GM18907 (cell line): ENCODE results near the gene ACAA2.
A peak's percentile ranks its signal among the peaks of the same experiment; 100 is the strongest.
"Not testable (repeated sequence)": the region's sequence is repeated elsewhere in the genome, so short reads cannot be mapped to it uniquely, and the experiment has no call there.

Experiments
- ATAC-seq: cut with Tn5 transposase; IDR thresholded peaks from one replicate; pipeline ENCODE4 v1.9.1; 2021; ENCODE audit warnings: mild to moderate bottlenecking, moderate library complexity; ENCODE audit not compliant: unreplicated experiment

ACAA2 gene

DNA sequence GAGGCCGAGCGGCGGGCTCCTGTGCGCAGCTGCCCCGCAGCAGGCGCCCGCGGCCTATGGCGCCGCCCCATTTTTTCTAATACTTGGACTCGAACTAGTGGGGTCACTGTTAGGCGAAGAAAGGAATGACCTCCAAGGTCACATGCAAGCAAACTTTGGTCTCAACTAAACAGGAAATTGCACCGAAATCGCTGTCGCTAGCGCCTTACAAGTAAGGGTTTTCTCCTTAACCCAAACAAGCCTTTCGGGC lies 339 bp downstream of the ACAA2 start:
- ATAC-seq: peak; percentile 35

DNA sequence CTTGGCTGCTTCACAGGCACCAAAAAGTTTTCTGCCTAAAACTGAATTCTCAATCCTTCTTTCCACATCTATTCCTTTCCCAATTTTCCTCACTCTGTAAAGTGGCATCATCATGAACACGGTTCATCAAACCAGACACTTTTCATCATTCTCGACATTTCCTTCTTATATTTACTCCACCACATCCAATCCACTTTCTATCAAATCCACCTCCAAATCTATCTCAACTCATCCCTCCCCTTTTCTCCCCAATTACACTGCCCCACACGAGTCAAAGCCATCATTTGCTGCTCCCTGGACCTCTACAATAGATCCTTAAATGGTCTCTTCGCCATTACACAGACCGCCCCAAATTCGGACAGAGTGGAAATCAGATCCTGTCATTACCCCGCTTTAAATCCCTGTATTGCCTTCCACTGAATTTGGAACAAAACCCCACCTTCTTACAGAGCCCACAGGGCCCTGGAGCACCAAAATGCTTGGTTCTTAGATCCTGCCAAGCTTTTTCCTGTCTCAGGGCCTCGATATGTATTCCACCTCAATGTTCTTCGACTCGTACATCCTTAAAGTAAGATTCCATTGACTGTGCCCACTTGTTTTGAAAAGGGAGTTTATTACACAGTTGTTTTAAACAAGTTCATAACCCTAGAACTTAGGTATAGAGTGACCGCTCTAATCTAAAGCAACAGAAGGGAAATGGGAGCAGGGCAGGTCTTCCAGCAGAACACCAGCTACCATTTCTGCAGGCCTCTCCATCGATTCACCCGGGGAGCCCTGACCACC lies 856 bp downstream of the ACAA2 start:
- no peak for ATAC-seq

DNA sequence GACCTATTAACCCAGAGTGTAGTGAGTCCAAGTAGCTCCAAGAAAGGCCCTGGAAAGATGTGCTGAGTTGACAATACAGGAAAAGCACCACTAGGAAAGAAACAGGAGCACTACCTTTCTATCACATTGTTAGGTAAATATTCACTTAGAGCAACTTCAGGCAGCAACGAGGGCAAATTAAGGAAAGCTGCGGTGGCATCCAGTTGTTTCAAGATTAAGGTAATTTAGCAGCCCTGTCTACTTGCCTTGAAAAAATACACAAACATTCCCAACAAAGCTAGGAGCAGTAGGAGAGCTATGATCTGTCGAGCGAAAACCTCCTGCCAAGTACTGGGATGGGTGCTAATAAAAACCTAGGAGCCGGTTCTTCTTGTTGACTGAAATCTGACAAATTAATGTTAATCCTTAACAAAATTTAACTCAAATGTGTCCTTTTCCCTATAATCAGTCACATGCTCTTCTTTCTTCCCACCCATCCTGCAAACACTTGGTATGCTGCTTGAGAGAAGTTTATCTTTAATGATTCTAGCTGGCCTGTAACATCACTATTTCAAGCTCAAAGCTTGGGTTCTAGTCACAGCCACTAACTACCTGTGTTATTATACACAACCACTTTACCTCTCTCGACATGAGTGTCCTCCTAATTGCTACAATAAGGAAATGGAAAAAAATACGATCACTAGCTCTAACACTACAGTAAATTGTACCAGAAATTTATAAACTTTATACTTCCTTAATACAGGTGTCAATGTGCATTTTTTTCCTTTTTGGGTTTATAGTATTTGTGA lies 2.0 kb downstream of the ACAA2 start:
- ATAC-seq: no peak

DNA sequence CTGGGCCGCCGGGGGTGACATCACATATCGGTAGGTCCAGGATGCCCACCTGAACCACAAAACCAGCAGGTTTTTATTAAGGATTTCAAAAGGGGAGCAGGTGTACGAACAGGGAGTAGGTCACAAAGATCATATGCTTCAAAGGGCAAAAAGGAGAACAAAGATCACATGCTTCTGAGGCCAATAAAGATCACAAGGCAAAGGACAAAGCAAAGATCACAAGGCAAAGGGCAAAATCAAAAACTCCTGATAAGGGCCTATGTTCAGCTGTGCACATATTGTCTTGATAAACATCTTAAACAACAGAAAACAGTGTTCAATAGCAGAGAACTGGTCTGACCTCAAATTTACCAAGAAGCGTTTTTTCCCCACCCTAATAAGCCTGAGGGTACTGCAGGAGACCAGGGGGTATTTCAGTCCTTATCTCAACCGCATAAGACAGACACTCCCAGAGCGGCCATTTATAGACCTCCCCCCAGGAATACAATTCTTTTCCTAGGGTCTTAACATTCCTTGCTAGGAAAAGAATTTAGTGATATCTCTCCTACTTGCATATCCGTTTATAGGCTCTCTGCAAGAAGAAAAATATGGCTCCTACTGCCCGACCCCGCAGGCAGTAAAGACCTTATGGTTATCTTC lies 4.7 kb downstream of the ACAA2 start:
- ATAC-seq: not testable (repeated sequence)

DNA sequence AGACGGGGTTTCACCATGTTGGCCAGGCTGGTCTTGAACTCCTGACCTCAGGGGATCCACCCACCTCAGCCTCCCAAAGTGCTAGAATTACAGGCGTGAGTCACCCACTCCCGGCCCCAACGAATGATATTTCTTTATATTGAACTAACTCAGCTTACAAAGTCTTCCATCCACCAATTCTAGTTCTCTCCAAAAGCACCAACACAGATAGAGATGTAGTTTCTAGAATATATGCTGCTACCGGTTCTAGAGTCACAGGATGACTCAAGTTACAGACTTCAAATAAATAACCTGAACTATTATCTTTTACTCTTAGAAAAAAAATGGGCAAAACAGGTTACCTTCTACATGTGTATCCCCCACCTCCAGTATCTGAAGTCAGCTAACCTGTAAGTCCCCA lies 9.2 kb downstream of the ACAA2 start:
- ATAC-seq: no peak

DNA sequence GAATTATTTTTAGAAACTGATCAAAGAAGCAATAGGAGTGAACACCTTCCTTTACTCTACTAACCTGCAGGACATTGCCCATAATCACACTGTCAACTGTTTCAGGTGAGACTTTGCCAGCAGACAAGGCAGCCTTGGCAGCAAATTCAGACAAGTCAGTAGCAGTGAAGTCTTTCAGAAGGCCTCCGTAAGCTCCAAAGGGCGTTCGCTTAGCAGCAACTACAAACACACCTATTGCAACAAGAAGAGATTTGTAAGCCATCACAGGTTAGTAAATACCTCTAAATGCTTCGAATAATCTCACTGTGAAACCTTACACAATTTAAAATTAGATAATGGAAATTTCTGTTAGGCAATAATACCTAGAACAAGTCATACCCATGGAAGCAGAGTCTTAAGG lies 10.7 kb downstream of the ACAA2 start:
- no peak for ATAC-seq

DNA sequence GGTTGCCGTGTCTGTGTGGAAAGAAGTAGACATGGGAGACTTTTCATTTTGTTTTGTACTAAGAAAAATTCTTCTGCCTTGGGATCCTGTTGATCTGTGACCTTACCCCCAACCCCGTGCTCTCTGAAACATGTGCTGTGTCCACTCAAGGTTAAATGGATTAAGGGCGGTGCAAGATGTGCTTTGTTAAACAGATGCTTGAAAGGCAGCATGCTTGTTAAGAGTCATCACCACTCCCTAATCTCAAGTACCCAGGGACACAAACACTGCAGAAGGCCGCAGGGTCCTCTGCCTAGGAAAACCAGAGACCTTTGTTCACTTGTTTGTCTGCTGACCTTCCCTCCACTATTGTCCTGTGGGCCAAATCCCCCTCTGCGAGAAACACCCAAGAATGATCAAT lies 12.8 kb downstream of the ACAA2 start:
- ATAC-seq: not testable (repeated sequence)

DNA sequence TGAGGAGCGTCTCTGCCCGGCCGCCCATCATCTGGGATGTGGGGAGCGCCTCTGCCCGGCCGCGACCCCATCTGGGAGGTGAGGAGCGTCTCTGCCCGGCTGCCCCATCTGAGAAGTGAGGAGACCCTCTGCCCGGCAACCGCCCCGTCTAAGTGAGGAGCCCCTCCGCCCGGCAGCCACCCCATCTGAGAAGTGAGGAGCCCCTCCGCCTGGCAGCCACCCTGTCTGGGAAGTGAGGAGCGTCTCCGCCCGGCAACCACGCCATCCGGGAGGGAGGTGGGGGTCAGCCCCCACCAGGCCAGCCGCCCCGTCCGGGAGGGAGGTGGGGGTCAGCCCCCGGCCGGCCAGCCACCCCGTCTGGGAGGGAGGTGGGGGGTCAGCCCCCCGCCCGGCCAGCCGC lies 13.5 kb downstream of the ACAA2 start:
- not testable (repeated sequence) for ATAC-seq

DNA sequence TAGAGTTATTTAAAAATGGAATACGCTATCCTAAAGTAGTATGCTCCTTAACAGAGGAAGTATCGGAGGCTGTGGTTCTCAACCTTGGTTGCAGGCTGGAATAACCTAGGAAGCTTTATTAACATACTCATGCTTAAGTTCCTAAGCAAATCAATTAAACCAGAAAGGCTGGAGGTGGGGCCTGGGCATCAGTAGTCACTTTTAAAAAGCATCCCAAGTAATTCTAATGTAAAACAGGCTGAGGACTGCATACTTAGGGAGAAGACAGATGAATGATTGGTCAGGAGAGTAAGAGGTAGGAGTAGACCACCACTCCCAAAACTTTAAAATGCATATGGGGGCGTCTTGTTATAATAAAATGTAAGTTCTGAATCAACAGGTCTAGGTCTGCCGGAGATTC lies 15.3 kb downstream of the ACAA2 start:
- ATAC-seq: no peak

DNA sequence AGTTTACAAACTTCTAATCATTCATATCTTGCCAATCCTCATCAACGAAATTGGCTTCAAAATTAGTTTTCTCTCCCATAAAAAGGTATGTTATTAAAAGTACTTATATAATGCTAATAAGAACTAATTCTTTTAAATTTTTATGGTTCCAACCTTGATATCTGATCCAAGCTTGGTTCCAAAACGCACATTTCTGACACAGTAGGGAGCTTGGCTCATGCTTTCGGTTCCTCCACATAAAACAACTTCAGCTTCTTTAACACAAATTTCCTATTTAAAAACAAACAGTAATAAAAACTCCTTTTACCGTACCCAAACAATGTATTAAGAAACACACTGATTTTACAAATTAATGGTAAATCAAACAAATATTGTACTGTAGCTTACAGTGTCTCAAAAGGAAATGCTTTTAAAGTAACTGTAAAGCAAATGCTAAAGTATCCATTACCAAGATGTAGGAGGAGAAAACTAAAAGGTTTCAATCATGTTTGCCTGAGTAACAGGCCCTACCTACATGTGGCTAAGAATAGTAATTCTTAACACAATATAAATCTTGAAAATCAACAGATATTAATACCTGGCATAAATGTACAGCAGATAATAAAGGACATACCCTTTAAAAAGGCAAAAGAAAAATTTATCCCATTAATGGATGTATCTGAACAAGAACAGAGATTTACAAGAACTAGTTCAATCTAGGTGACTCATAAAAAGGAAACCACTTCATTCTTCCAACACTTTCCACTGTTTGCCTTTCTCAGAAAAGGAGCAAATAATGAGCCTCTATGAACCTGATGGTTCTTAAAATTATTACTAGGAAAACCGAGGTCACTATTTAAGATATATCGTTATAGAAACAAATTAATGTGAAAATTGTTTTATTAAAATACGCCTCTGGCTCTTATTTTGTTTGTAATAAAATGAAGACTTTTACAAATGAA lies 17.5 kb downstream of the ACAA2 start:
- ATAC-seq: no peak

DNA sequence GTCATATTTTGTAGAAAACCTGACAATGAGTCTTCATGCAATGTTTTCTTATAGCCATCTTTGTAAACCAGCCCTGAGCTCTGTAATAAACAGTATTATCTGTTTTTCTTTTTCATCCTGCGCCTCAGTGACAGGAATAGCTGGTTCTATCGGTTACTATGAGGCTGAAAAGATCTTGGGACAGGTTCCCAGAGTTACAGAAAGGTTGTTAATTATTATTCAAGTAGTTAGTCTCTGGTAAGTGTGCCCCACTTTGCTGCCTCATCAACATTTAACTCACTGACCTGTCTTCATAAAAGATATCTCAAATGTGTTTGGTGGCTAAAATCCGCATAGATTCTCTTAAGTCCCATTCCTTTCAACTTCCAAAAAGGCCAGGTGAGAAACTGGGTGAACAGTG lies 18.6 kb downstream of the ACAA2 start:
- no peak for ATAC-seq

DNA sequence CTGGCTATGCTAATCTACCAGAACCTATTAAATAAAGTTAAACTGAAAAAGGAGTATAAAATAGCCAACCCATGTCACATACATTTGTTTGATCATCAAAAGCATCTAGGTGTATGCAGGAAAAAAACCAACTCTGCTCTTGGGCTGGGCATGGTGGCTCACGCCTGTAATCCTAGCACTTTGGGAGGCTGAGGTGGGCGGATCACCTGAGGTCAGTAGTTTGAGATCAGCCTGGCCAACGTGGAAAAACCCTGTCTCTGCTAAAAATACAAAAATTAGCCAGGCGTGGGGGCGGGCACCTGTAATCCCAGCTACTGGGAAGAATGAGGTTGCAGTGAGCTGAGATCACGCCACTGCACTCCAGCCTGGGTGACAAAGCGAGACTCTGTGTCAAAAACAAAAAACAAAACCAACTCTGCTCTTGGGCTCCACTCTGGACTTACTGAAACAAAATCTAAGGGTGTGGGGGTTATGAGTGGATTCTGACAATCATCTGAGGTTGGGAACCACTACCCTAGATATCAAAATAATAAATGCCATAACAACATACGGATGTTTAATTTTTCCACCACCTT lies 23.7 kb downstream of the ACAA2 start:
- not testable (repeated sequence) for ATAC-seq

DNA sequence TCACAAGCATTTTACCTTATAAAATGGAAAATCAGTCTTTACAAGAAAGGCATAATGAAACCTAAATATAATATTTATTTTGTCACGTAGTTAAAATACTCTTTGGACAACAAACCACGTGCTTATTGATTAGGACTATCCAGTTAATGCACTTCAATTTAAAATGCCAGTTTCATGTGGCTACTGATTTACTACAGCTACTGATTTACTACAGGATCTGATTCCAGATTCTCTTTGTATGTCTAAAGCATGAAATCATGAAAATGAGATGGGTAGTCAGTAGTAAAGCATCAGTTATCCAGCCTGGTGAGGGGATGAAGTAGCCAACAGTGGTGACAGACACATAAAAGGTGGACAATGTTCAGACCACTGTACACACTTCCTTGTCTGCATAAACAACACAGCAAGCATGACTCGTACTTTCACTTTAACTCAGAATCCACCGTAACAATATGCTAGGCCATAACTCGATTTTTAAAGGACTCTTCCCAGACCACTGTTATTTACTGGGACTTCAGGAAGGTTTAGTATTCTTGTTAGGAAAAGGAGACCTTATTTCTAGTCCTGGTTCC lies 24.9 kb downstream of the ACAA2 start:
- peak; percentile 66 for ATAC-seq

DNA sequence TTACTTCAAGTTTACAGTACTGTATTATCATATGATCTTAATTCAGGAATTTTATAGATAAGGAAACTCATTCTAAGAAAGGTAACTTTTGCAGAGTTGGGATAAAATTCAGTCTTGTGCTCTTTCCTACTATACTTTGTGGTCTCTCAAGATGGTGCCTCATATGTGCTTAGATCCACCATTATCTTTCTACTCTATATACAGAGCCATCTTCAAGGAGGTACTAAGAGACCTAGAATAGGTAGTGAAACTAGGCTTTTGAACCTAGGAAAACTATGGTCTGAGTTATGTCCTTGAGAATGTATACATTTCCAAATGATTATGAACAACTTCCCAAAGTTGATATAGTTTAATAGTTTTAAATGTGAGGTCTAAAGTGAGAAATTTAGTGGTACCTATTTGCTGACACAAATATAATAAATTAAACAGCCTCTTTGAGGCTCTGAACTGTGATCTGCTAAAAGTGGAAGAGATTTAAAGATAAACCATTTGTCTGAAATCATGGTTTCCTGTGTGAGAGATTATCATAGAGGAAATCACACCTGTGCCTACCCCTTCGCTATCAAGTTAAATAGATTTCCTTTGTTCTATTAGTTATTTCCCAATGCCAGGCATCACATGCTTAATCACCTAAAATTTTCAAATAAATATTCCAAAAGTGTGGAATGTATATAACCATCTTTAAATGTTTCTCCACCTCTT lies 27.2 kb downstream of the ACAA2 start:
- ATAC-seq: no peak

DNA sequence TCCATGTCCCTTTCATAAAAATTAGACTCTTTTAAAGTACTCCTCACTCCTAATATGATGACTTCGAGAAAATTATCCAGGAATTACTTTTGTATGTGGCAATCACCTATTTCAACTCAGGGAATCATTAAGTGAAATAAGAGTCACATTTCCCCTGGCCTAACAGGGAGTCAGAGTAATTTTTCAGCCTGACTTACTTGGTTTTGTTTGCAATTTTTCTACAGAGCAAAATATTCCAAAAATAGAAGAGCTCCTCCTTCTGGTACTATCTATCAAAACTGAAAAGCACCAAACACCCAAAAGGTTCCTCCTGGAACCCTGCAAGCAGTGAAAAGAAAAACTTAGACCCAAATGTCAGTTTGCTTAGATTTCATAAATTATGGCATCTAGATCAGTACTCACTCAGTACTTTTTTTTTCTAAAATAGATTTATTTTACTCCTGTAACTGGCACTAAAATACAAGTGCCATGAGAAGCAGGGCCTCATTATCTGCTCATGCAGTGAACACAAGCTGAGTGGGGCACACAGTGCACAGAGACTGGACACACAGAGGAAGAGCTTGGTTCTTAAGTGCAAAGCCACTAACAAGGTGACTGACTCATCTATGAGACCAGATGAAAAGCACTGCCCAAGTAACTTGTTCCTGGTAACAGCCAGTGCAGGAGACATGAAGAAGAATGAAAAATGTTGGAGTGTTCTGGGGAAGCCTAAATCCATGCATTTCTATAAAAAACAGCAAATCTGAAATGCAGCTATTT lies 28.7 kb downstream of the ACAA2 start:
- ATAC-seq: no peak

DNA sequence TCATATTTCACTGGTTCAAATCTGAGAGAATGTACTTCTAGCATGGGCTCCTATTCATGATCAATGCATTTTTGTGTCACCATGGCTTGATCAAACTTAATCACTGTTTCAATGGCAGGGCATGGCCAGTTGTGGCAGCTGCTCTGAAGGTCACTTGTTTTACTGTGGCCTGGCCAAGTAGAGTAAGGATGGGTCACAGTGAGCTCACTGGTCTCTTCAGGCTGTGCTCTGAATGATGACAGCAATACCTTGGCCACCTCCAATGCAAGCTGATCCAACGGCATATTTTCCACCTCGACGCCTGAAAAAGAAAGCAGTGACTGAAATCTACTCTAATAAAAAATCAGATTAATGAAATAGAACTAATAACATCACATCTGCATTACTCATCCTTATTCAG lies 29.7 kb downstream of the ACAA2 start:
- not testable (repeated sequence) for ATAC-seq

DNA sequence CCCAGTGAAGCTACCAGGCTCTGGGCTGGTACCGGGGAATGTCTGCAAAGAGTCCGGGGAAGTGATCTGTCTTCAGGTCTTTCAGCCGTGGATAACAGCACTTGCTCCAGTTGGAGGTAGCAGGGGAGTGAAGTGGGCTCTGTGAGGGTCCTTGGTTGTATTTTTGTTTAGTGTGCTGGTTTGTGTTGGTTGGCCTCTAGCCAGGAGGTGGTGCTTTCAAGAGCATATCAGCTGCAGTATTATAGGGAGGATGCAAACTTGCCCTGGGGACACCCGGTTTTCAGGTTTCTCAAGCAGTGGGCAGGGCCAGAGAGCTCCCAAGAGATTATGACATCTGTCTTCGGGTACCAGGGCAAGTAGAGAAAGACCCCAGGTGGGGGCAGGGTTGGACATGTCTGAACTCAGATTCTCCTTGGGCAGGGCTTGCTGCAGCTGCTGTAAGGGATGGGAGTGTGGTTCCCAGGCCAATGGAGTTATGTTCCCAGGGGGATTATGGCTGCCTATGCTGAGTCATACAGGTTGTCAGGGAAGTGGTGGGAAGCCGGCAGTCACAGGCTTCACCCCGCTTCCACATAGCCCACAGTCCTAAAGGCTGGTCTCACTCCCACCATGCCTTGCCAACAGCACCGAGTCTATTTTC lies 34.4 kb downstream of the ACAA2 start:
- no peak for ATAC-seq

DNA sequence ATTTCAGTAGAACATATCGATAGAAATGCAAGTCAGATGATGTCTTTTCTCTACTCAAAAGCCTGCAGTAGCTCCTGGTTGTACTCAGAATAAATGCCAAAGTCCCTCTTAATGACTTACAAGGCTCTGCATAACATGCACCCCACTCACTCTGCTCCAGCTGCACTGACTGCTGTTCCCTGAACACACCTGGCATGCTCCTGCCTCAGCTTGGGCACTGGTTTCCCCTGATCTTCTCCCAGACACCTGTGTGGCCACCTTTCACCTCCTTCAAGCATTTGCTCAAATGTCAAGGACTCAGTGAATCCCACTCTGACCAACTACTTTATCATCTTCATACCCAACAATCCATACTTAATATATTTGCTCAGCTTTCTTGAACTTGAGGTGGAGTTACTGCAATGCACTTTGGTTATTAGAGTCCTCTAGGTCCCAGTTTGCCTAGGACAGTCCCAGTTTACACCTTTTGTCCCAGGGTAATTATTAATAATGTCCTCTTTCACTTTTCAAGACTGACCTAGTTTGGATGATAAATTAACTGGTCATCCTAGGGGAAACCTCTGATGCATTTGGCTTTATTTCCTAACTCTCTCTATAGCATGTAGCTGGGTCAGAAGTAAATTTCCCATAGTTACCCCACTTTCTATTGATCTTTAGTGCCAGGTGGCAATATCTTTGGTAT lies 44.1 kb downstream of the ACAA2 start:
- no peak for ATAC-seq
